GM10248 (cell line): Measurements from ENCODE around the gene MRPS23.

Experiments
- CTCF ChIA-PET: fragments of 300-600 bp; sonication (Branson Sonifier 250); formaldehyde crosslinking; extraction: SDS; loops from one replicate; lab custom pipeline; 2021; ENCODE audit warnings: antibody characterized with exemption; lab: Yijun Ruan, JAX
- POLR2A ChIA-PET: fragments of 350-650 bp; sonication (Branson Sonifier 250); formaldehyde crosslinking; extraction: SDS; loops from one replicate; lab custom pipeline; 2020; ENCODE audit warnings: antibody characterized with exemption; lab: Yijun Ruan, JAX
- DNase-seq: peaks from one replicate; pipeline ENCODE4 v3.0.0; 2012; ENCODE audit errors: extremely low spot score
- CTCF ChIP-seq: IDR thresholded peaks from 2 replicates; pipeline ENCODE4 v1.5.1; 2012; ENCODE audit warnings: mild to moderate bottlenecking, low read depth; ENCODE audit errors: extremely low read depth, missing control alignments, control extremely low read depth

MRPS23 gene

GRCh38 chr17:57868007-57868909, 18.4 kb upstream of the MRPS23 start:
- CTCF ChIA-PET, result interaction anchor here (0.7 to 24.4 kb wide), 18 partner anchors 10 to 347 kb away, joined by 3 to 478 read pairs (median 3); partner anchors contain the start of gene VEZF1
- no peak for TF ChIP-seq CTCF
- POLR2A ChIA-PET, result interaction anchor here (0.6 kb wide), 1 partner anchor 8 kb away, joined by 4 read pairs; no protein-coding TSS in a partner anchor
- DNase-seq, result peak; percentile 89

- CTCF ChIA-PET, result interaction anchor here (0.9 to 24.4 kb wide), 9 partner anchors 9 to 348 kb away, joined by 3 to 478 read pairs (median 4); partner anchors contain the start of gene VEZF1
- TF ChIP-seq CTCF, result no peak
- POLR2A ChIA-PET, result no interaction called here
- DNase-seq, result no peak
Measured at GRCh38 chr17:57867126-57867525, 17.3 kb upstream of the MRPS23 start.

- ChIA-PET CTCF (interaction anchor here (1.5 to 24.4 kb wide), 5 partner anchors 9 to 248 kb away, joined by 4 to 478 read pairs (median 31); partner anchors contain the start of gene VEZF1), POLR2A (no interaction called here)
- DNase-seq, result no peak
- no peak for TF ChIP-seq CTCF
Measured at GRCh38 chr17:57866723-57867122, 16.9 kb upstream of the MRPS23 start.

GRCh38 chr17:57866319-57866718, 16.5 kb upstream of the MRPS23 start:
- TF ChIP-seq CTCF, result no peak
- CTCF ChIA-PET, result interaction anchor here (6.1 to 24.4 kb wide), 3 partner anchors 9 to 130 kb away, joined by 31 to 478 read pairs (median 66); partner anchors contain the start of gene VEZF1

GRCh38 chr17:57864273-57864672, 14.4 kb upstream of the MRPS23 start:
- DNase-seq, result no peak
- TF ChIP-seq CTCF, result no peak
- POLR2A ChIA-PET, result interaction anchor here (0.6 kb wide), 1 partner anchor 61 kb away, joined by 4 read pairs; no protein-coding TSS in a partner anchor
- CTCF ChIA-PET, result interaction anchor here (0.6 to 24.4 kb wide), 5 partner anchors 9 to 248 kb away, joined by 3 to 478 read pairs (median 4); partner anchors contain the start of gene VEZF1

More at GRCh38 chr17:57866319-57866718, 16.5 kb upstream of the MRPS23 start:
- DNase-seq, result no peak
- POLR2A ChIA-PET, result no interaction called here
